NCI-H128 (cell line): ENCODE data around the gene ART5.
"Not testable (repeated sequence)": the region's sequence is repeated elsewhere in the genome, so short reads cannot be mapped to it uniquely, and the experiment has no call there.

Experiments
- DNase-seq: peaks from one replicate; lab custom pipeline; 2025; ENCODE audit not compliant: unreplicated experiment; lab: John Stamatoyannopoulos, UW

ART5 gene

DNA sequence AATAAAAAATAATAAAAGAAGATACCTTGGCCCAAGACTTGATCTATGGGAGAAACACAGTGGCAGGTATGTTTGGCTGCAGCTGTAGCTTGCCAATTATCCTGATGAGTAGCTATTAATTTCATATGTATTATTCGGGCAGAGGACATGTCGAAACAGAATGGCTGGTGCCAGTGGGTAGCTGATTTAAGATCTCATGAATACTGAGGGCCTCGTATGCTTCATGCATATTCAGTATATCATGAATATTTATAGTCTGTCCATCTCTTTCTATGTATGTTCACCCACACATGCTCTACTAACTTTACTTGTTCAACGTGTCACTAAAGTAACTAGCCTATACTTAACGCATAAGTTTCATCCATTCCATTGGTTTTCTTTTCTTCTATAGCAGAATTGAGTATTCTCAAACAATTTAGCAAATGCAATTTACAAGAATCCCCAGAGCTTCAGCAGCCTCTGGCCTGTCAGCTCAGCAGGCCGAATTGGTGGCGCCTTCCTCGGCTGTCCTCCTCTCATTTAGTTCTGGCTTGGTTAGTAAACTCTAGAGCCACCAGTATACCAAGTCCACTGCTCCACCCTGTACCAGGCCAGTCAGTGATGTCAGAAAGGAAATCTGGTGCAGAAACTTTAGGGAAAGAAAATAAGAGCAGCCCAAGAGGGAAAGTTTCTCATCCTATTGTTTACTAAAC, 17.9 kb downstream of the ART5 start:
- no peak for DNase-seq

- DNase-seq: no peak
Observed at GRCh38 chr11:3623121-3623520, 18.7 kb downstream of the ART5 start.

GRCh38 chr11:3622521-3622920, 19.3 kb downstream of the ART5 start:
- DNase-seq: no peak

DNA sequence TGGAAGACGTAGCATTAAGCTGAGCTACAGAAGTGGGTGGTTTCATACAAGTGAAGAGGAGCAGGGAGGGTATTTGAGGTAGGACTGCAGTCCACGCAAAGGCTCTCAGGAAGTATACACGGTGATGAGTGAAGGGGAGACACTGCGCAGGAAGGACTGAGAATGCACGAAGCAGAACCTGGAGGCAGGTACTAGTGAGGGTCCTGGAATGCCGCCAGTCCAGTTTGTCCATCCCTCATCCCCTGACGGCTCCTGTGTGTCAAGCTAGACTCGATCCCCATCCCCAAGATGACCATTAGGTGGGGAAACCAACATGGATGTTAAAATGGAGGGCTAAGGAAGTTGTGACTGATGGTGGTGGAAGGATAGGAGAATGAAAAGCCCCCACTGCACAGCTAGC, 23.8 kb downstream of the ART5 start:
- no peak for DNase-seq

DNA sequence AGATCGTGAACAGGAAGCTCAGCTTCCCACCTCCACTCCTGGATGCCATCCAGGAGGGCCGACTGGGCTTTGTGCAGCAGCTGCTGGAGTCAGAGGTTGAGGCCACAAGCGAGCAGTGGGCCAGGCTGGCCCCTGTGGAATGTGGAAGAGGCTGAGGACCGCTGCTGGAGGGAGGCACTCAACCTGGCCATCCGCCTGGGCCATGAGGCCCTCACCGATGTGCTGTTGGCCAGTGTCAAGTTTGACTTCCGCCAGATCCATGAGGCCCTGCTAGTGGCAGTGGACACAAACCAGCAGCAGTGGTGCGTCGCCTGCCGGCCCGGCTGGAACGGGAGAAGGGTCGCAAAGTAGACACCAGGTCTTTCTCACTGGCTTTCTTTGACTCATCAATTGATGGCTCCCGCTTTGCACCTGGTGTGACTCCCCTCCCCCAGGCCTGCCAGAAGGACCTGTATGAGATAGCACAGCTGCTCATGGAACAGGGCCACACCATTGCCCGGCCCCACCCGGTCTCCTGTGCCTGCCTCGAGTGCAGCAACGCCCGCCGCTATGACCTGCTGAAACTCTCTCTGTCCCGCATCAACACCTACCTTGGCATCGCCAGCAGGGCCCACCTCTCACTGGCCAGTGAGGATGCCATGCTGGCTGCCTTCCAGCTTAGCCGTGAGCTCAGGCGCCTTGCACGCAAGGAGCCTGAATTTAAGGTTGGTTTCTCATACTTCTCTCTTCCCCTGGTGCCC, 24.9 kb downstream of the ART5 start:
- DNase-seq: no peak

- no peak for DNase-seq
Observed at GRCh38 chr11:3615998-3616397, 25.8 kb downstream of the ART5 start.

- DNase-seq: no peak
Observed at GRCh38 chr11:3614742-3615171, 27.0 kb downstream of the ART5 start.

DNA sequence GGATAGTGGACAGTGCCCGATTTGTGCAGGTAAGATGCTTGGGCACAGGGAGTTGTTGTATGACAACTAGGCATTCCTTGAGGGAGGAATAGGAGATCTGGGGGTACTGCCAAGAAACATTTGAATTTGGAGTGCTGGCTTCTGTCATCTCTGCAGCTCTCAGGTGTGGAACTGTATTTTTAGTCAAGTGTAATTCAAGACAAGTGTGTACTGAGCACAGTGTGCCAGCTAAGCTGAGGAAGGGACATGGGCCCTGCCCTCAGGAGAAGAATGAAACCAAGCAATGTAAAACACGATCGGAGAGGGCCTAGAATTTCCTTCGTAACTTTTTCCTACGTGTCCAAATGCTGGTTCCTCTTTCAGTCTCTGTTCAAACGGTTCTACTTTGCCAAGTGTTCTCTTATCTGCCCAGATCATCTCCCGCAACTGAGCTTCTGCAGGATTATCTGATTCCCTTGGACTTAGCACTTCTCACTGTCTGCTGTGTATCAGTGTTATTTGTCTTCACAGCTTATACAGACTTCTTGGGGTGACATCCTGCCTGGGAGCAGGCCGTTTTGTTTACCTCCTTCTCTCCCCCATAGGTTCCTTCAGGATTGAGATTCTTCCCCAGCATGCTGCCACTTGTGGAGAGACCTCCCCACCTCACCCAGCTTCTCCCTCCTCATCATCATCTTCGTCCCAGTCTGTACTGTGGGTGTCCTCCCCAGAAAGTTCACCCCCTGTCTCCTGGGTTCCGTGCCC, 27.6 kb downstream of the ART5 start:
- no peak for DNase-seq

- DNase-seq: no peak
Observed at GRCh38 chr11:3611976-3612678, 29.7 kb downstream of the ART5 start.

DNA sequence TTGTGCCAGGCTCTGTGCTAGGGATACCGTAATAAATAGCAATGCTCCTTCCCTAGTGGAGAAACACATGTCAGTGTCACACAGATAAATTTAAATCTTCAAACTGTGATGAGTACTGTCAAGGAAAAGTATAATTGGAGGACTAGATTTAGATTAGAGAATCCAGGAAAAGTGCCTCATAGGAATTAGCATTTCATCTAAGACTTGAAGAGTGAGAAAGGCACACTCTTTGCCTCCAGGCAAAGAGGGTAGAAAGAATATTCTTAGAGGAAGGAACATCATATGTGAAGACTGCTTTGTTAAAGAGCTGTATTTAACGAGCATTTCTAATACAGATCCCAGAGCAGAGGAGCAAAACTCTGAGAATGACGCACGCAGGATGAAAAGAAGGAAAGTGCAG, 30.9 kb downstream of the ART5 start:
- no peak for DNase-seq

GRCh38 chr11:3609416-3610265, 32.2 kb downstream of the ART5 start:
- DNase-seq: no peak

- DNase-seq: no peak
Observed at GRCh38 chr11:3605771-3606203, 36.0 kb downstream of the ART5 start.

- DNase-seq: no peak
Observed at GRCh38 chr11:3605283-3605662, 36.5 kb downstream of the ART5 start.

GRCh38 chr11:3604167-3604566, 37.6 kb downstream of the ART5 start:
- no peak for DNase-seq

GRCh38 chr11:3600201-3600600, 41.6 kb downstream of the ART5 start:
- DNase-seq: not testable (repeated sequence)

- DNase-seq: not testable (repeated sequence)
Observed at GRCh38 chr11:3597743-3598142, 44.0 kb downstream of the ART5 start.

GRCh38 chr11:3591326-3591725, 50.5 kb downstream of the ART5 start:
- DNase-seq: not testable (repeated sequence)

DNA sequence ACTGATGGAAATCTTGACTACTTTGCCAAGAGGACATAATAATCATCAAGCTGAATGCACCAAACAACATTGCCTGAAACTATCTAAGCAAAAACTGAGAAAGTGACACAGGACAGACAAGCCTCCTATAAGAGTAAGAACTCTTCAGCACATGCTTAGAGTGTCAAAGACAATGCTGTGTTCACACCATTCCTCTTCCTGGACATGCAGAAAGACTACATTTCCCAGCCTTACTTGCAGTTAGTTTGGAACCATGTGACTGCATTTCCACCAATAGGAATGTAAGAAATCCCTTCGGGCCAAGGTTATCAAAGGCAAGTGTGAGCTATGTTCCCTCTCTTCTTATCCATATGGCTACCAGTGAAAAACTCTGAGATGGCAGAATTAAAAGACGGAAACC, 51.6 kb downstream of the ART5 start:
- not testable (repeated sequence) for DNase-seq

- DNase-seq: not testable (repeated sequence)
Observed at GRCh38 chr11:3588776-3589175, 53.0 kb downstream of the ART5 start.
